Measurements from ENCODE around the gene MAP2K2.

MAP2K2 gene

DNA sequence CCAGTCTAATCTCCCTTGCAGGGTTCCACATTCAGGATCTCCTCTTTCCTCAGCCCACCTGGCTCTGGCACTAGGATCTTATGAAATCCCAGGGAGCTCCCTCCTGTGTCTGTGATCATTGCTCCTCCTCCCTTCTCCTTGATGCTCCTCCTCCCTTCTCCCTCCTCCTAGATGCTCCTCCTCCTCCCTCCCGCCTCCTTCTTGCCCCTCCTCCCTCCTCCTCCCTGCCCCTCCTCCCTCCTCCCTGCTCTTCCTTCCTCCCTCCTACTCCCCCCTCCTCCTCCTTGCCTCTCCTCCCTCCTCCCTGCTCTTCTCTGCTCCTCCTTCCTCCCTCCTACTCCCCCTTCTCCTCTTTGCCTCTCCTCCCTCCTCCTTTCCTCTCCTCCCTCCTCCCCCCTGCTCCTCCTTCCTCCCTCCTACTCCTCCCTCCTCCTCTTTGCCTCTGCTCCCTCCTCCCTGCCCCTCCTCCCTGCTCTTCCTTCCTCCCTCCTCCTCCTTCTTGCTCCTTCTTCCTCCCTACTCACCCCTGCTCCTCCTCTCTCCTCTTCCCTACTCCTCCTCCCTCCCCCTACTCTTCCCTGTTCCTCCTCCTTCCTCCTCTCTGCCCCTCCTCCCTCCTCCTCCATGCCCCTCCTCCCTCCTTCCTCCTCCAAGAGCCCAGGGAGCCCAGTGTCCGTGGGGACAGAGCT, 42.3 kb downstream of the MAP2K2 start:
- DNase-seq, result no peak
- H3K4me1 ChIP-seq (ENCODE audit: control insufficient read depth, insufficient read depth, low read length, poor library complexity, severe bottlenecking), result peaks cover 50% of the 10 kb centered on the region

DNA sequence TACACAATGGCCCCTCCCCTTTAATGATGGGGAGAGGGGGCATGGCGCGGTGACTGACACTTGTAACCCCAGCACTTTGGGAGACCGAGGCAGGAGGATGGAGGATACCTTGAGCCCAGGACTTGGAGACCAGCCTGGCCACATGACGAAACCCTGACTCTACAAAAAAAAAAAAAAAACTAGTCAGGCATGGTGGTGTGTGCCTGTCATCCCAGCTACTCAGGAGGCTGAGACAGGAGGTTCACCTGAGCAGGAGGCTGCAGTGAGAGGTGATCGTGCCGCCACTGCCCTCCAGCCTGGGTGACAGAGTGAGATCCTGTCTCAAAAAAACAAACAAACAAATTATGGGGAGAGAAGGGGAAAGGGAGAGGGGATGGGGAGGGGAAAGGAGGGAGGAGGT, 43.4 kb downstream of the MAP2K2 start:
- Histone ChIP-seq H3K27ac (ENCODE audit: insufficient read depth, low read length, poor library complexity, severe bottlenecking) (no peak overlapping the region), H3K36me3 (ENCODE audit: control insufficient read depth, insufficient read depth, low read length) (no peaks in the 10 kb centered on the region), H3K27me3 (replicated peaks; ENCODE audit: control insufficient read depth, insufficient read depth, low read length, poor library complexity, severe bottlenecking) (no peaks in the 10 kb centered on the region), H3K4me3 (ENCODE audit: insufficient read depth, low read depth, low read length, poor library complexity, severe bottlenecking) (no peak overlapping the region), H3K4me1 (ENCODE audit: control insufficient read depth, insufficient read depth, low read length, poor library complexity, severe bottlenecking) (peaks cover 41% of the 10 kb centered on the region), H3K9me3 (ENCODE audit: control insufficient read depth, low read length) (no peaks in the 10 kb centered on the region)
- no peak for DNase-seq

More for the DNA sequence above, 42.3 kb downstream of the MAP2K2 start:
- no peaks in the 10 kb centered on the region for H3K36me3 ChIP-seq (ENCODE audit: control insufficient read depth, insufficient read depth, low read length)
- H3K27me3 ChIP-seq (replicated peaks; ENCODE audit: control insufficient read depth, insufficient read depth, low read length, poor library complexity, severe bottlenecking), result no peaks in the 10 kb centered on the region
- H3K27ac ChIP-seq (ENCODE audit: insufficient read depth, low read length, poor library complexity, severe bottlenecking), result no peak overlapping the region
- no peak overlapping the region for H3K4me3 ChIP-seq (ENCODE audit: insufficient read depth, low read depth, low read length, poor library complexity, severe bottlenecking)
- no peaks in the 10 kb centered on the region for H3K9me3 ChIP-seq (ENCODE audit: control insufficient read depth, low read length)

DNA sequence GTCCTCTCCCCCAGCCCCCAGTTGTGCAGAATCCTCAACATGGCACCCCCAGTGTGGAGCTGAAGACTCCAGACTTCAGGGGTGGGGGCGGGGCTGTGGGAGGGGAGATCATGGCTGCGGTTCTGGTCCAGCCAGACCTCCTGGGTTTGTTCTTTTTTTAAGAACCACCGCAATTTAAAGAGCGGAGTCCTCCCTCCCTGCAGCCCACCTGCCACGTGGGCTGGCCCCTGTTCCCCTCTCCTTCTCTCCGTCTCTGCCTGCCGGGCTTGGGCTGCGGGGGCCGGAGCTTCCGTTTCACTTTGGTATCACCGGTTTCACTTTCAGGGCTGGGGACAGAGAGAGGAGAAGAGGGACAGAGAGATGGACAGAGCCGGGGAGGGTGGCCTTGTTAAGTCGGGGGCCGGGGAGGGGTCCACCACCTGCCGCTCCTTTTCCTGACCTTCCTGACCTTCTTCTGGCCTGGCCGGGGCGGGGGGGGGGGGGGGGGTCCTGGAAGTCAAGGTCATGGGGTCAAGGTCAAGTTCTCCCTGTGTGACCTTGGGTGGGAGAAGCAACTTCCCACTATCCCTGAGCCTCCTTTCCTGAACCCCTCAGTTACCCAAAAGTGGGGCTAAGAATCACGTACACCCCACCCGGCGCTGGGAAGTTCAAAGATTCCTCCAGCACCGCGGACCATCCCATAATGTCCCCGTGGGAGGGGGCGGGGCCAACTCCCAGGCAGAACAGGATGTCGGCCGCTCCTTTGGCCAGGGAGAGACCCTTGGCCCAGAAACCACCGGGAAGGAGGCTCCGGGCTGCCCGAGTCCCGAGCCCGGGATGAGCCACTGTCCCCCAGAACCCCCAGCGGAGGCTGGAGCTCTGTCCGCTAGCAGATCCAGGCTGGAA, 45.9 kb downstream of the MAP2K2 start:
- Histone ChIP-seq H3K9me3 (ENCODE audit: control insufficient read depth, low read length) (no peaks in the 10 kb centered on the region), H3K27ac (ENCODE audit: insufficient read depth, low read length, poor library complexity, severe bottlenecking) (peak overlapping the region; percentile 66), H3K27me3 (replicated peaks; ENCODE audit: control insufficient read depth, insufficient read depth, low read length, poor library complexity, severe bottlenecking) (no peaks in the 10 kb centered on the region), H3K36me3 (ENCODE audit: control insufficient read depth, insufficient read depth, low read length) (no peaks in the 10 kb centered on the region), H3K4me1 (ENCODE audit: control insufficient read depth, insufficient read depth, low read length, poor library complexity, severe bottlenecking) (peaks cover 22% of the 10 kb centered on the region), H3K4me3 (ENCODE audit: insufficient read depth, low read depth, low read length, poor library complexity, severe bottlenecking) (peak overlapping the region; percentile 77)
- no peak for DNase-seq

DNA sequence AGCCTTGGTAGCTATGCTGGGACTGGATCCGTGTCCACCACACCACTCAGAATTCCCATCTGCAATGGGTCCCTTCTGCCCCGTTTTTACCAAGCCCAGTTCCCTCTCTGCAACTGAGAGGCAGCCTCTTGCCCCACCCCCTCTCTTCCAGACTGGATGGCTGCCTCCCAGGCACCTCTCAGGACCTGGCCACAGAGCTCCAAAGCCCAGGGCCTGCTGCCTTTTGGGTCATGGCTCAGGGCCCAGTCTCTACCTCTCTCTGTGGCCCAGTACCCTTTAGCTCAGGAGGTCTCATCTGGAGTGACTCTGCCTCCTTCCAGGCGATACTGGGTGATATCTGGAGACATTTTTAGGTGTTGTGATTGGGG, 46.9 kb downstream of the MAP2K2 start:
- no peak for DNase-seq
- Histone ChIP-seq H3K27me3 (replicated peaks; ENCODE audit: control insufficient read depth, insufficient read depth, low read length, poor library complexity, severe bottlenecking) (no peaks in the 10 kb centered on the region), H3K4me3 (ENCODE audit: insufficient read depth, low read depth, low read length, poor library complexity, severe bottlenecking) (no peak overlapping the region), H3K36me3 (ENCODE audit: control insufficient read depth, insufficient read depth, low read length) (no peaks in the 10 kb centered on the region), H3K4me1 (ENCODE audit: control insufficient read depth, insufficient read depth, low read length, poor library complexity, severe bottlenecking) (peaks cover 18% of the 10 kb centered on the region), H3K27ac (ENCODE audit: insufficient read depth, low read length, poor library complexity, severe bottlenecking) (no peak overlapping the region), H3K9me3 (ENCODE audit: control insufficient read depth, low read length) (no peaks in the 10 kb centered on the region)

- Histone ChIP-seq H3K4me3 (ENCODE audit: insufficient read depth, low read depth, low read length, poor library complexity, severe bottlenecking) (no peak overlapping the region), H3K36me3 (ENCODE audit: control insufficient read depth, insufficient read depth, low read length) (no peaks in the 10 kb centered on the region), H3K9me3 (ENCODE audit: control insufficient read depth, low read length) (no peaks in the 10 kb centered on the region), H3K27me3 (replicated peaks; ENCODE audit: control insufficient read depth, insufficient read depth, low read length, poor library complexity, severe bottlenecking) (no peaks in the 10 kb centered on the region), H3K4me1 (ENCODE audit: control insufficient read depth, insufficient read depth, low read length, poor library complexity, severe bottlenecking) (peaks cover 15% of the 10 kb centered on the region), H3K27ac (ENCODE audit: insufficient read depth, low read length, poor library complexity, severe bottlenecking) (no peak overlapping the region)
- no peak for DNase-seq
These were observed 48.5 kb downstream of the MAP2K2 start for GRCh38 chr19:4075373-4075772.

DNA sequence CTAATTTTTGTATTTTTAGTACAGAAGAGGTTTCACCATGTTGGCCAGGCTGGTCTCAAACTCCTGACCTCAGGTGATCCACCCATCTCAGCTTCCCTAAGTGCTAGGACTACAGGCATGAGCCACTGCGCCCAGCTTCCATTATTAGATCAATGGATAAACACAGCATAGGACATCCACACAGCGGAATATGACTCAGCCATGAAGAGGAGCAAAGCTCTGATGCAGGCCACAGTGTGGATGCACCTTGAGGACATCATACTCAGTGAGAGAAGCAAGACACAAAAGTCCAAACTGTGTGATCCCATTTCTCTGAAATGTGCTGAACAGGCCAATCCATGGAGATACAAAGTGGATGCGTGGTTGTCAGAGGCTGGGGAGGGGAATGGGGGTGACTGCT, 52.3 kb downstream of the MAP2K2 start:
- no peaks in the 10 kb centered on the region for H3K36me3 ChIP-seq (ENCODE audit: control insufficient read depth, insufficient read depth, low read length)
- peaks cover 17% of the 10 kb centered on the region for H3K4me1 ChIP-seq (ENCODE audit: control insufficient read depth, insufficient read depth, low read length, poor library complexity, severe bottlenecking)
- no peak overlapping the region for H3K4me3 ChIP-seq (ENCODE audit: insufficient read depth, low read depth, low read length, poor library complexity, severe bottlenecking)
- H3K27me3 ChIP-seq (replicated peaks; ENCODE audit: control insufficient read depth, insufficient read depth, low read length, poor library complexity, severe bottlenecking), result no peaks in the 10 kb centered on the region
- H3K27ac ChIP-seq (ENCODE audit: insufficient read depth, low read length, poor library complexity, severe bottlenecking), result no peak overlapping the region
- no peaks in the 10 kb centered on the region for H3K9me3 ChIP-seq (ENCODE audit: control insufficient read depth, low read length)
- no peak for DNase-seq

DNA sequence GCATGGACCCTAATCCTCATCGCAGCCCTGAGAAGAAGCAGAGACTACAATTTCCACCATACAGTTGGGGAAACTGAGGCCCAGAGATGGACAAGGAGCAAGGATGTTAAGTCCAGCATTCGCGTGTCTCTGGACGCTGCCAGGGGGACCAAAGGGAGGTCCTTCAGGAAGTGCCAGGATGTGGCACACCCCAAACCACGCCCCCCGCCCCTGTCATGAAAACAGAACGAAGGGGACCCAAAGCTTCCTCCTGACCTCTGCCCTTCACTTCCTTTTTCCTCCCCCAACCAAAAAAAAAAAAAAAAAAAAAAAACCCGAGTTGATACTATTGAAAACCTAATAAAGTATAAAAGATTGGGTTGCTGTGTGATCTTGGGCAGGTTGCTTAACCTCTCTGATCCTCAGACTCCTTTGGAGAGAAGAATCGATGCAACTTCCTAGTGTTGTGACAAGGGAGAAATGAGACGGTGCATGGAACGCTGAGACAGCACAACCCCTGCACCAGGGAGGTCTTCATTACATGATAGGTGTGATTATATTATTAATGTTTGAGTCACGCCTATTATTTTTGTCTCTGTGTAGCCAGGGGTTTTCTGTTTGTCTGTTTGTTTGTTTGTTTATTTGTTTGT, 54.5 kb downstream of the MAP2K2 start:
- Histone ChIP-seq H3K27ac (ENCODE audit: insufficient read depth, low read length, poor library complexity, severe bottlenecking) (peak overlapping the region; percentile 93), H3K4me1 (ENCODE audit: control insufficient read depth, insufficient read depth, low read length, poor library complexity, severe bottlenecking) (peaks cover 21% of the 10 kb centered on the region), H3K9me3 (ENCODE audit: control insufficient read depth, low read length) (no peaks in the 10 kb centered on the region), H3K4me3 (ENCODE audit: insufficient read depth, low read depth, low read length, poor library complexity, severe bottlenecking) (no peak overlapping the region), H3K27me3 (replicated peaks; ENCODE audit: control insufficient read depth, insufficient read depth, low read length, poor library complexity, severe bottlenecking) (no peaks in the 10 kb centered on the region), H3K36me3 (ENCODE audit: control insufficient read depth, insufficient read depth, low read length) (no peaks in the 10 kb centered on the region)
- DNase-seq, result peak in 1 of 3 donors; percentile 51

- DNase-seq, result no peak
- Histone ChIP-seq H3K4me1 (ENCODE audit: control insufficient read depth, insufficient read depth, low read length, poor library complexity, severe bottlenecking) (peaks cover 32% of the 10 kb centered on the region), H3K27me3 (replicated peaks; ENCODE audit: control insufficient read depth, insufficient read depth, low read length, poor library complexity, severe bottlenecking) (no peaks in the 10 kb centered on the region), H3K4me3 (ENCODE audit: insufficient read depth, low read depth, low read length, poor library complexity, severe bottlenecking) (peak overlapping the region; percentile 98), H3K9me3 (ENCODE audit: control insufficient read depth, low read length) (no peaks in the 10 kb centered on the region), H3K27ac (ENCODE audit: insufficient read depth, low read length, poor library complexity, severe bottlenecking) (peak overlapping the region; percentile 93), H3K36me3 (ENCODE audit: control insufficient read depth, insufficient read depth, low read length) (no peaks in the 10 kb centered on the region)
These were observed 55.6 kb downstream of the MAP2K2 start for GRCh38 chr19:4068047-4068966.

DNA sequence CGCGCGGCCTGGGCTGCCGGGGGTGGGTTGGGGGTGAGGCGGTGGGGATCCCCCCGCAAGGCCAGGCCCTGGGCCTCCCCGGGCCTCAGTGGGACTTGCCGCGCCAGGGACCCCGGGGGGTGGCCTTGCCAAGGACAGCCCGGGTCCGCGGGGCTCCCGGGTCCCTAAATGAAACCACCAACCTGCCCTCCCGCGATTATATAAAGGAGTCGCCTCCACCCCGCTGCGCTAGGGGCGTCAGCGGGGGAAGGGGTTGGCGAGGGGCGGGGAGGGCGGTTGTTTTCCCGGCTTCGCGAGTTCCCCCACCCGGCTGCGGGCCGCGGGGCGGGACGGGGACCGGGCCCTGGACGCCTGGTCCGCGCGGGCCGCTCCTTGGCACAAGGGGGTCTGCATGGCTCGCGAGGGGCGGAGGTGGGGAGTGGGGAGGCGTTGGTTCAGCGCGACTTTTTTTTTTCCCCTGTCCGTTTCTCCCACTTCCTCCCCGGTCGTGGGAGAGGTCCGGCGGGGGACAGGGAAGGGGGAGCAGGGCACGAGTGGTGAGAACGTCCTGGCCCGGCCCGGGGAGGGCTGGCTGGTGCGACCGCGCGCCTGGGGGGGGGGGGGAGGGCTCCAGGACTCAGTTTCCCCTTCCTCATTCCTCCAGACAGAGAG, 56.4 kb downstream of the MAP2K2 start:
- peaks cover 40% of the 10 kb centered on the region for H3K4me1 ChIP-seq (ENCODE audit: control insufficient read depth, insufficient read depth, low read length, poor library complexity, severe bottlenecking)
- peak overlapping the region; percentile 98 for H3K4me3 ChIP-seq (ENCODE audit: insufficient read depth, low read depth, low read length, poor library complexity, severe bottlenecking)
- H3K27me3 ChIP-seq (replicated peaks; ENCODE audit: control insufficient read depth, insufficient read depth, low read length, poor library complexity, severe bottlenecking), result no peaks in the 10 kb centered on the region
- peak in 1 of 3 donors; percentile 51 for DNase-seq
- peak overlapping the region; percentile 93 for H3K27ac ChIP-seq (ENCODE audit: insufficient read depth, low read length, poor library complexity, severe bottlenecking)
- H3K36me3 ChIP-seq (ENCODE audit: control insufficient read depth, insufficient read depth, low read length), result no peaks in the 10 kb centered on the region
- no peaks in the 10 kb centered on the region for H3K9me3 ChIP-seq (ENCODE audit: control insufficient read depth, low read length)

Measured in effector memory CD4-positive, alpha-beta T cell (primary cell).